Neutrophil (primary cell): ENCODE measurements around the gene NUP205.

Experiments used
- H3K27ac ChIP-seq: fragments of 200-600 bp; sonication (generic); 2 replicates; pipeline ENCODE4 v1.5.1; 2016; ENCODE audit warnings: mild to moderate bottlenecking, moderate library complexity
- H3K27me3 ChIP-seq: fragments of 200-600 bp; sonication (generic); 2 replicates; pipeline ENCODE4 v1.6.0; 2016; ENCODE audit warnings: mild to moderate bottlenecking
- H3K36me3 ChIP-seq: fragments of 200-600 bp; sonication (generic); 2 replicates; pipeline ENCODE4 v1.5.1; 2017
- H3K4me1 ChIP-seq, 2 experiments: fragments of 200-600 bp in 1 of 2; sonication (generic) in 1 of 2; 1 replicate in 1 of 2; 2 replicates in 1 of 2; pipeline versions ENCODE4 v1.5.1 to v1.6.1; 2013 to 2016; ENCODE audit warnings: low read depth in 1 of 2, low read length in 1 of 2, mild to moderate bottlenecking in 1 of 2, moderate library complexity in 1 of 2; ENCODE audit not compliant: control insufficient read depth in 1 of 2, insufficient read depth in 1 of 2
- H3K4me3 ChIP-seq, 2 experiments: fragments of 200-600 bp in 1 of 2; sonication (generic) in 1 of 2; 1 replicate in 1 of 2; 2 replicates in 1 of 2; pipeline ENCODE4 v1.5.1; 2013 to 2016; ENCODE audit warnings: low read depth in 1 of 2, low read length in 1 of 2, mild to moderate bottlenecking in 1 of 2, moderate library complexity in 1 of 2
- H3K9me3 ChIP-seq: fragments of 200-600 bp; sonication (generic); 2 replicates; pipeline ENCODE4 v1.5.1; 2016
- TF ChIP-seq, protein P1 (sequence below): fragments of 200-600 bp; sonication (generic); IDR thresholded peaks from 2 replicates; pipeline ENCODE4 v1.5.1; 2016; ENCODE audit warnings: antibody characterized with exemption

Gene NUP205

DNA sequence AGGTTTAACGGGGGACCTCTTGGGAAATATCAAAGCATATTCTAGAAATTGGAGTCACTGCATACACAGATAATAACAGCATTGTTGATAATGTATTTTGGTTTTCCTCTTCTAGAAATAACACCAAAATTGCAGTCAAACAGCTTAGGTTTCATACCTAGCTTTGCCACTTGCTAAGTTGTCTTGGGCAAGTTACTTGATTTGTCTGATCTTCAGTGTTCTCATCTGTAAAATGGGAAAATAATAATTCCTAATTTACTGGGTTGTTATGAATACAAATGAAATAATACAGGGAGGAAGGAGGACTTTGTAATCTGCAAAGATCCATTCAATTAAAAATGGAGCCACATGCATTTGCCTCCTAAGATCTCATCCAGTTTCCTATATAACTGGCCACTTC, 20.3 kb upstream of the NUP205 start:
- Histone ChIP-seq H3K27ac (no peak overlapping the region), H3K36me3 (no peaks in the 10 kb centered on the region), H3K9me3 (no peaks in the 10 kb centered on the region), H3K27me3 (no peaks in the 10 kb centered on the region), H3K4me1 (peaks cover 4% of the 10 kb centered on the region in 2 experiments), H3K4me3 (no peak overlapping the region)
- TF ChIP-seq, protein P1, sequence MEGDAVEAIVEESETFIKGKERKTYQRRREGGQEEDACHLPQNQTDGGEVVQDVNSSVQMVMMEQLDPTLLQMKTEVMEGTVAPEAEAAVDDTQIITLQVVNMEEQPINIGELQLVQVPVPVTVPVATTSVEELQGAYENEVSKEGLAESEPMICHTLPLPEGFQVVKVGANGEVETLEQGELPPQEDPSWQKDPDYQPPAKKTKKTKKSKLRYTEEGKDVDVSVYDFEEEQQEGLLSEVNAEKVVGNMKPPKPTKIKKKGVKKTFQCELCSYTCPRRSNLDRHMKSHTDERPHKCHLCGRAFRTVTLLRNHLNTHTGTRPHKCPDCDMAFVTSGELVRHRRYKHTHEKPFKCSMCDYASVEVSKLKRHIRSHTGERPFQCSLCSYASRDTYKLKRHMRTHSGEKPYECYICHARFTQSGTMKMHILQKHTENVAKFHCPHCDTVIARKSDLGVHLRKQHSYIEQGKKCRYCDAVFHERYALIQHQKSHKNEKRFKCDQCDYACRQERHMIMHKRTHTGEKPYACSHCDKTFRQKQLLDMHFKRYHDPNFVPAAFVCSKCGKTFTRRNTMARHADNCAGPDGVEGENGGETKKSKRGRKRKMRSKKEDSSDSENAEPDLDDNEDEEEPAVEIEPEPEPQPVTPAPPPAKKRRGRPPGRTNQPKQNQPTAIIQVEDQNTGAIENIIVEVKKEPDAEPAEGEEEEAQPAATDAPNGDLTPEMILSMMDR, result no peak

- no peak overlapping the region for H3K27ac ChIP-seq
- TF ChIP-seq, protein P1, result no peak
- no peaks in the 10 kb centered on the region for H3K27me3 ChIP-seq
- H3K4me3 ChIP-seq, result no peak overlapping the region
- peaks cover 4% of the 10 kb centered on the region in 2 experiments for H3K4me1 ChIP-seq
- H3K36me3 ChIP-seq, result no peaks in the 10 kb centered on the region
- no peaks in the 10 kb centered on the region for H3K9me3 ChIP-seq
Observed at GRCh38 chr7:135537905-135538304, 19.8 kb upstream of the NUP205 start.

GRCh38 chr7:135538376-135538775, 19.3 kb upstream of the NUP205 start:
- H3K27ac ChIP-seq, result no peak overlapping the region
- no peaks in the 10 kb centered on the region for H3K27me3 ChIP-seq
- no peaks in the 10 kb centered on the region for H3K9me3 ChIP-seq
- TF ChIP-seq, protein P1, result no peak
- peaks cover 4% of the 10 kb centered on the region in 2 experiments for H3K4me1 ChIP-seq
- H3K4me3 ChIP-seq, result no peak overlapping the region
- H3K36me3 ChIP-seq, result no peaks in the 10 kb centered on the region

- Histone ChIP-seq H3K27ac (no peak overlapping the region), H3K4me1 (peaks cover 4% of the 10 kb centered on the region in 2 experiments), H3K27me3 (no peaks in the 10 kb centered on the region), H3K9me3 (no peaks in the 10 kb centered on the region), H3K4me3 (no peak overlapping the region), H3K36me3 (no peaks in the 10 kb centered on the region)
- TF ChIP-seq, protein P1, result no peak
Observed at GRCh38 chr7:135539629-135540028, 18.1 kb upstream of the NUP205 start.

GRCh38 chr7:135541029-135541428, 16.7 kb upstream of the NUP205 start:
- H3K9me3 ChIP-seq, result no peaks in the 10 kb centered on the region

More at GRCh38 chr7:135541029-135541428, 16.7 kb upstream of the NUP205 start:
- H3K27ac ChIP-seq, result no peak overlapping the region
- no peaks in the 10 kb centered on the region for H3K36me3 ChIP-seq
- TF ChIP-seq, protein P1, result no peak
- peaks cover 3% of the 10 kb centered on the region in 2 experiments for H3K4me1 ChIP-seq
- no peaks in the 10 kb centered on the region for H3K27me3 ChIP-seq
- no peak overlapping the region for H3K4me3 ChIP-seq
